CD14-positive monocyte (primary cell): ENCODE results near the gene INKA1. TPM values are rescaled to one million over a fixed set of nuclear protein-coding genes. Genes with fewer than 3 reads are reported as not detected.

ENCODE experiments used
- DNase-seq, 3 donors: peaks; one replicate each; pipeline ENCODE4 v3.0.0-alpha.2; 2011 to 2022
- H2AFZ ChIP-seq: 2 replicates; pipeline ENCODE4 v1.6.0; 2012; ENCODE audit warnings: mild to moderate bottlenecking, low read depth, low read length, inconsistent platforms; ENCODE audit not compliant: insufficient read depth, poor library complexity, severe bottlenecking
- H3K27ac ChIP-seq, 2 donors: 1 replicate in 1 of 2; 2 replicates in 1 of 2; pipeline ENCODE4 v1.5.1; 2012 to 2013; ENCODE audit warnings: low read length in 2 of 2, control low read depth in 1 of 2, inconsistent platforms in 1 of 2, low read depth in 1 of 2, mild to moderate bottlenecking in 1 of 2
- H3K27me3 ChIP-seq, 2 donors: one replicate each; pipeline versions ENCODE4 v1.6.0 to v1.6.1; 2011 to 2013; ENCODE audit warnings: low read length in 2 of 2; ENCODE audit not compliant: control insufficient read depth in 2 of 2, insufficient read depth in 2 of 2
- H3K36me3 ChIP-seq, 2 donors: replicated peaks in 1 of 2; 1 replicate in 1 of 2; 2 replicates in 1 of 2; pipeline versions ENCODE4 v1.5.1 to v1.6.1; 2012 to 2013; ENCODE audit warnings: low read length in 2 of 2, control low read depth in 1 of 2, inconsistent platforms in 1 of 2, mild to moderate bottlenecking in 1 of 2; ENCODE audit not compliant: insufficient read depth in 2 of 2, control insufficient read depth in 1 of 2
- H3K4me1 ChIP-seq, 2 donors: 1 replicate in 1 of 2; 2 replicates in 1 of 2; pipeline versions ENCODE4 v1.5.1 to v1.6.1; 2012 to 2013; ENCODE audit warnings: low read length in 2 of 2, control low read depth in 1 of 2, inconsistent platforms in 1 of 2, mild to moderate bottlenecking in 1 of 2, moderate library complexity in 1 of 2; ENCODE audit not compliant: insufficient read depth in 2 of 2, control insufficient read depth in 1 of 2
- H3K4me2 ChIP-seq: replicated peaks from 2 replicates; pipeline ENCODE3; 2012; ENCODE audit warnings: low read length, moderate library complexity, mild to moderate bottlenecking; ENCODE audit not compliant: poor library complexity, severe bottlenecking; ENCODE audit errors: extremely low read depth
- H3K4me3 ChIP-seq, 3 experiments: fragments of 200-600 bp in 1 of 3; sonication (generic) in 1 of 3; replicated peaks in 1 of 3; 1 replicate in 2 of 3; 2 replicates in 1 of 3; pipeline ENCODE4 v1.5.1; 2011 to 2013; ENCODE audit warnings: low read length in 3 of 3, mild to moderate bottlenecking in 3 of 3, control low read depth in 2 of 3, low read depth in 2 of 3, inconsistent platforms in 1 of 3, moderate library complexity in 1 of 3
- H3K79me2 ChIP-seq: 2 replicates; pipeline ENCODE4 v1.6.0; 2012; ENCODE audit warnings: mild to moderate bottlenecking, control low read depth, inconsistent platforms, low read length, moderate library complexity; ENCODE audit not compliant: insufficient read depth
- H3K9ac ChIP-seq: 2 replicates; pipeline ENCODE4 v1.6.0; 2017; ENCODE audit warnings: low read length, mild to moderate bottlenecking; ENCODE audit not compliant: insufficient read depth, poor library complexity, severe bottlenecking
- H3K9me3 ChIP-seq, 2 donors: replicated peaks in 1 of 2; 1 replicate in 1 of 2; 2 replicates in 1 of 2; pipeline versions ENCODE4 v1.5.1 to v1.6.1; 2012 to 2013; ENCODE audit warnings: low read length in 2 of 2, control low read depth in 1 of 2; ENCODE audit not compliant: control insufficient read depth in 1 of 2, insufficient read depth in 1 of 2
- H4K20me1 ChIP-seq: 2 replicates; pipeline ENCODE4 v1.6.0; 2012; ENCODE audit warnings: mild to moderate bottlenecking, low read length, control low read depth, moderate library complexity; ENCODE audit not compliant: insufficient read depth
- H3K27ac Mint-ChIP-seq, 7 donors: one replicate each; pipeline ENCODE4 v1.8.0; 2020; ENCODE audit warnings: mild to moderate bottlenecking in 7 of 7, mixed read lengths in 7 of 7, moderate library complexity in 6 of 7, inconsistent platforms in 2 of 7
- H3K27me3 Mint-ChIP-seq, 3 donors: one replicate each; pipeline ENCODE4 v1.8.0; 2021 to 2022; ENCODE audit warnings: low read depth in 3 of 3, mild to moderate bottlenecking in 3 of 3, mixed read lengths in 3 of 3, moderate library complexity in 3 of 3, inconsistent platforms in 1 of 3
- H3K36me3 Mint-ChIP-seq, 2 donors: one replicate each; pipeline ENCODE4 v1.8.0; 2020; ENCODE audit warnings: mixed read lengths in 2 of 2, inconsistent platforms in 1 of 2, mild to moderate bottlenecking in 1 of 2
- H3K4me1 Mint-ChIP-seq: one replicate; pipeline ENCODE4 v1.8.0; 2020; ENCODE audit warnings: mild to moderate bottlenecking, mixed read lengths
- H3K4me3 Mint-ChIP-seq, 2 donors: one replicate each; pipeline ENCODE4 v1.8.0; 2020; ENCODE audit warnings: mild to moderate bottlenecking in 2 of 2, mixed read lengths in 2 of 2, moderate library complexity in 1 of 2
- H3K9me3 Mint-ChIP-seq, 7 donors: one replicate each; pipeline ENCODE4 v1.8.0; 2020 to 2022; ENCODE audit warnings: mixed read lengths in 7 of 7, mild to moderate bottlenecking in 6 of 7, moderate library complexity in 6 of 7, inconsistent platforms in 2 of 7
- WGBS: methylation state at CpG from one replicate; pipeline ENCODE4 v1.1.5; 2013; ENCODE audit warnings: missing lambda C conversion rate; ENCODE audit not compliant: insufficient coverage; 5-methylcytosine and 5-hydroxymethylcytosine counted together
- intact Hi-C, 2 donors: fragments of 100-400 bp; cut with micrococcal nuclease; formaldehyde crosslinking; loops; one replicate each; pipeline versions ENCODE4 v1.15.0 to v1.15.1; 2023
- polyA plus RNA-seq, 3 donors: library from polyadenylated mRNA; depleted of rRNA in 1 of 3; unstranded in 2 of 3; stranded (reverse) in 1 of 3; fragments of 300-500 nt in 2 of 3; fragments of >200 nt in 1 of 3; fragmentation: Illumina TruSeq in 2 of 3; gene quantifications; 1 replicate in 2 of 3; 2 replicates in 1 of 3; pipeline ENCODE4 v1.2.3, GENCODE V29; 2012 to 2021
- TF ChIP-seq, protein P1 (sequence below): fragments of 200-600 bp; IDR thresholded peaks from one replicate; pipeline ENCODE4 v1.8.0; 2022; ENCODE audit warnings: antibody characterized with exemption, mild to moderate bottlenecking

Gene INKA1
- polyA plus RNA-seq, 3 donors: 0.43 to 1.3 (median 1.3) TPM

DNA sequence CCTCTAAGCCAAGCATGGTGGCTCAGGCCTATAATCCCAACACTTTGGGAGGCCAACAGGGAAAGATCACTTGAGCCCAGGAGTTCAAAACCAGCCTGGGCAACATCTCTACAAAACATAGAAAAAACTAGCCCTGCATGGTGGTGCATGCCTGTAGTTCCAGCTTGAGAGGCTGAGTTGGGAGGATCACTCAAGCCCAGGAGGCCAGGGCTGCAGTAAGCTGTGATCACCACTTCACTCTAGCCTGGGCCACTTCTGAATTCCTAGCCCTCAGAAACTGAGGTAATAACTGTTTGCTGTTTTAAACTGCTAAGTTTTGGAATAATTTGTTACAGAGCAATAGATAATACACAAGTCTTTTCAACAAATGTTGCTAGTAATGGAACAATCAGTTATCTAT, 33.1 kb upstream of the INKA1 start:
- no peak for DNase-seq
- H3K27ac Mint-ChIP-seq: no peak overlapping the region

DNA sequence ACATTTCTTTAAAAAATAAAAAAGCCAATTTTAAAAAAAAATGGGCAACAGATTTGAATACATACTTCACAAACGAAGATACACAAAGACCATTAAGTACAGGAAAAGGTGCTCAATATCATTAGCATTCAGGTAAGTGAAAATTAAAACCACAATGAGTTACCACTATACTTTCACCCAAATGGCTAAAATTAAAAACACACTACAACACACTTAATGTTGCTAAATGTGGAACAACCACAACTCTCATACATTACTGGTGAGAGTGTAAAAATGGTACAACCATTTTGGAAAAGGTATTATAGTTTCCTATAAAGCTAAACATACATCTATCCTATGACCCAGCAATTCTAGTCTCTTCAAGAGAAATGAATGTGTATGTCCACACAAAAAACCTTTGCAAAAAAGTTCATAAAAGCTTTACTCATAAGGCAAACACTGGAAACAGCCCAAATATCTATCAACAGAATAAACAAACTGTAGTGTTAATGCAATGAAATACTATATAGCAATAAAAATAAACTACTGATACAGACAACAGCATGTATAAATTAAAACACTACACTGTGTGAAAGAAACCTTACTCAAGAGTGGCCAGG, 31.6 kb upstream of the INKA1 start:
- Mint-ChIP-seq H3K36me3 (peaks cover 22 to 40% of the 10 kb centered on the region in 2 donors), H3K27me3 (peaks cover 0 to 2% (median 0%) of the 10 kb centered on the region in 3 donors), H3K4me3 (no peak overlapping the region), H3K4me1 (no peaks in the 10 kb centered on the region), H3K27ac (no peak overlapping the region), H3K9me3 (no peaks in the 10 kb centered on the region)
- intact Hi-C loops: no loop called here
- TF ChIP-seq, protein P1, sequence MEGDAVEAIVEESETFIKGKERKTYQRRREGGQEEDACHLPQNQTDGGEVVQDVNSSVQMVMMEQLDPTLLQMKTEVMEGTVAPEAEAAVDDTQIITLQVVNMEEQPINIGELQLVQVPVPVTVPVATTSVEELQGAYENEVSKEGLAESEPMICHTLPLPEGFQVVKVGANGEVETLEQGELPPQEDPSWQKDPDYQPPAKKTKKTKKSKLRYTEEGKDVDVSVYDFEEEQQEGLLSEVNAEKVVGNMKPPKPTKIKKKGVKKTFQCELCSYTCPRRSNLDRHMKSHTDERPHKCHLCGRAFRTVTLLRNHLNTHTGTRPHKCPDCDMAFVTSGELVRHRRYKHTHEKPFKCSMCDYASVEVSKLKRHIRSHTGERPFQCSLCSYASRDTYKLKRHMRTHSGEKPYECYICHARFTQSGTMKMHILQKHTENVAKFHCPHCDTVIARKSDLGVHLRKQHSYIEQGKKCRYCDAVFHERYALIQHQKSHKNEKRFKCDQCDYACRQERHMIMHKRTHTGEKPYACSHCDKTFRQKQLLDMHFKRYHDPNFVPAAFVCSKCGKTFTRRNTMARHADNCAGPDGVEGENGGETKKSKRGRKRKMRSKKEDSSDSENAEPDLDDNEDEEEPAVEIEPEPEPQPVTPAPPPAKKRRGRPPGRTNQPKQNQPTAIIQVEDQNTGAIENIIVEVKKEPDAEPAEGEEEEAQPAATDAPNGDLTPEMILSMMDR: no peak
- Histone ChIP-seq H3K4me3 (no peak overlapping the region), H3K27me3 (no peaks in the 10 kb centered on the region), H3K79me2 (peaks cover 97% of the 10 kb centered on the region), H3K27ac (no peak overlapping the region), H3K9ac (no peak overlapping the region), H2AFZ (no peak overlapping the region), H3K36me3 (peaks cover 16 to 53% of the 10 kb centered on the region in 2 donors), H4K20me1 (peaks cover 97% of the 10 kb centered on the region), H3K4me1 (no peaks in the 10 kb centered on the region), H3K4me2 (no peak overlapping the region), H3K9me3 (no peaks in the 10 kb centered on the region)
- no peak for DNase-seq
- no CpG with 5 or more reads among the region's 1 CpG for WGBS

More for the DNA sequence above, 33.1 kb upstream of the INKA1 start:
- Mint-ChIP-seq H3K4me1 (no peaks in the 10 kb centered on the region), H3K4me3 (no peak overlapping the region), H3K9me3 (peaks cover 0 to 2% (median 0%) of the 10 kb centered on the region in 7 donors), H3K27me3 (no peaks in the 10 kb centered on the region), H3K36me3 (peaks cover 17 to 40% of the 10 kb centered on the region in 2 donors)
- intact Hi-C loops: loop anchor here in 1 of 2 donors (10.0 kb wide), 1 partner anchor 1605 kb away; no protein-coding TSS in a partner anchor
- H3K4me1 ChIP-seq: no peaks in the 10 kb centered on the region
- peaks cover 98% of the 10 kb centered on the region for H3K79me2 ChIP-seq
- no peak overlapping the region for H3K4me3 ChIP-seq
- no peak overlapping the region for H3K4me2 ChIP-seq
- peaks cover 96% of the 10 kb centered on the region for H4K20me1 ChIP-seq
- H3K9me3 ChIP-seq: no peaks in the 10 kb centered on the region
- H3K27ac ChIP-seq: no peak overlapping the region
- no peak overlapping the region for H3K9ac ChIP-seq
- TF ChIP-seq, protein P1: no peak
- no peak overlapping the region for H2AFZ ChIP-seq
- peaks cover 11 to 50% of the 10 kb centered on the region in 2 donors for H3K36me3 ChIP-seq
- no peaks in the 10 kb centered on the region for H3K27me3 ChIP-seq
